GM10248 (cell line): ENCODE data around the gene MAP4K2.

ENCODE experiments used
- CTCF ChIA-PET: fragments of 300-600 bp; sonication (Branson Sonifier 250); formaldehyde crosslinking; extraction: SDS; loops from one replicate; lab custom pipeline; 2021; ENCODE audit warnings: antibody characterized with exemption; lab: Yijun Ruan, JAX
- POLR2A ChIA-PET: fragments of 350-650 bp; sonication (Branson Sonifier 250); formaldehyde crosslinking; extraction: SDS; loops from one replicate; lab custom pipeline; 2020; ENCODE audit warnings: antibody characterized with exemption; lab: Yijun Ruan, JAX
- DNase-seq: peaks from one replicate; pipeline ENCODE4 v3.0.0; 2012; ENCODE audit errors: extremely low spot score
- CTCF ChIP-seq: IDR thresholded peaks from 2 replicates; pipeline ENCODE4 v1.5.1; 2012; ENCODE audit warnings: mild to moderate bottlenecking, low read depth; ENCODE audit errors: extremely low read depth, missing control alignments, control extremely low read depth

The MAP4K2 gene

DNA sequence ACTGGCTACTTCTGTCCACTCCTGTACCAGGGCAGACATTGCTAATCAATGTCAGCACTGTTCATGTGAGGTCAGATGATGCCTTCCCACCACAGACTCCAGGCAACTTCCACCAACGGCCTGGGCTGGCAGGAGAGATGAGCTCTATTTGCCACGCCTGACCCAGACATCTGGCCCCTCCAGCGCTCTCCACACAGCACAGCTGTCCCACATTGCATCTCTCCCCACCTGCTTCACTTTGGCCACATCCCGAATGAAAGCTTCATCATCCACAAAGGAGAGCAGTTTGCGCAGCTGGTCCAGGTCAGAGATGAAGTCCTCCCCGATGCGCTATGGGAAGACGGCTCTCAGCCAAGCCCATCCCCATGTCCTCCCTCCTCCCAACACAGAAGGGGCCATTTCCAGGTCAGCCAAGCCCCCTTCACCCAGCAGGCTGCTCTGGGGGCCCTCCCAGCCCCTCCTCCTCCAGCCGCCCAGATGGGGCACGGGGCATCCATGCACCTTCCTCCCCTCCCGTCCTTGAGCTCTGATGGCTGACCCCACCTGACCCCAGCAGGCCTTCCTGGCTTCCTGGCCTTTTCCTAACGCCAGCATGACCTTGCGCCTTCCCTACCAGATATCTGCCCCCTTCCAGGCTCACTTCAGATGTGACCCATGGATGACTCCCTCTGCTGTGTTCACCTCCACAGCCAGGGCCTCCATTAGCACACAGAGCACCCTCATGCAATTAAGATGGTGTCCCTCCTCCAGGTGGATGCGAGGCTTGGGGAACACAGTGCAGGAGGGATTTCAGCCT lies 50.6 kb downstream of the MAP4K2 start:
- ChIA-PET CTCF (interaction anchor here (0.9 to 1.5 kb wide), 4 partner anchors 8 to 30 kb away, joined by 3 to 4 read pairs (median 3); partner anchors contain the start of genes NRXN2 and RASGRP2), POLR2A (no interaction called here)
- no peak for DNase-seq
- no peak for TF ChIP-seq CTCF

- POLR2A ChIA-PET = no interaction called here
- CTCF ChIA-PET = interaction anchor here (1.1 to 1.5 kb wide), 3 partner anchors 12 to 29 kb away, joined by 3 read pairs; partner anchors contain the start of gene NRXN2
- TF ChIP-seq CTCF = no peak
- DNase-seq = no peak
Measured at GRCh38 chr11:64751580-64751979, 51.4 kb downstream of the MAP4K2 start.

GRCh38 chr11:64751136-64751535 lies 51.9 kb downstream of the MAP4K2 start:
- CTCF ChIA-PET = interaction anchor here (1.3 to 1.5 kb wide), 3 partner anchors 9 to 29 kb away, joined by 3 read pairs; partner anchors contain the start of genes NRXN2 and PYGM
- POLR2A ChIA-PET = no interaction called here
- DNase-seq = no peak
- no peak for TF ChIP-seq CTCF

DNA sequence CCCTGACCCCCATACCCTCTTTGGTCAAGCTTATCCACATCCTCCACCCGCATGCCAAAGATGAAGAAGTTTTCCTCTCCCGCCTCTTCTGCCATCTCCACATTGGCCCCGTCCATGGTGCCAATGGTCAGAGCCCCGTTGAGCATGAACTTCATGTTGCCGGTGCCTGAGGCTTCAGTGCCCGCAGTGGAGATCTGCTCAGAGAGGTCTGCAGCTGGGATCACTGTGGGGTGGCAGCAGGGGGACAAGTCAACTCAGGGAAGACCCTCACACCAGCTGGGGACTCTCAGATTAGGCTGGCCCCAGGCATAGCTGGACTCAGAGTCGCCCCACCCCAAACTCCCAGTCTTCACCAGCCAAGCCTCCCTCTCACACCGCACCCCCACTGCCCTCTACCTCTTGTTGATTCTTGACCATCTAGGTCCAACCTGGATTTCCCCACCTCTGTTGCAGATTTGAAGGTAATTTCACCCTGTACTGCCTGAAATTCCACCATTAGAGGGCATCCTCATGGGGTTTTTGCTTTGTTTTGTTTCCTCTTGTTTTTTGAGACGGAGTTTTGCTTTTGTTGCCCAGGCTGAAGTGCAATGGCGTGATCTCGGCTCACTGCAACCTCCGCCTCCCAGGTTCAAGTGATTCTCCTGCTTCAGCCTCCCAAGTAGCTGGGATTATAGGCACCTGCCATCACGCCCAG lies 52.5 kb downstream of the MAP4K2 start:
- no peak for DNase-seq
- TF ChIP-seq CTCF = no peak
- ChIA-PET CTCF (interaction anchor here (1.3 to 1.5 kb wide), 3 partner anchors 9 to 28 kb away, joined by 3 read pairs; partner anchors contain the start of genes NRXN2 and PYGM), POLR2A (no interaction called here)

DNA sequence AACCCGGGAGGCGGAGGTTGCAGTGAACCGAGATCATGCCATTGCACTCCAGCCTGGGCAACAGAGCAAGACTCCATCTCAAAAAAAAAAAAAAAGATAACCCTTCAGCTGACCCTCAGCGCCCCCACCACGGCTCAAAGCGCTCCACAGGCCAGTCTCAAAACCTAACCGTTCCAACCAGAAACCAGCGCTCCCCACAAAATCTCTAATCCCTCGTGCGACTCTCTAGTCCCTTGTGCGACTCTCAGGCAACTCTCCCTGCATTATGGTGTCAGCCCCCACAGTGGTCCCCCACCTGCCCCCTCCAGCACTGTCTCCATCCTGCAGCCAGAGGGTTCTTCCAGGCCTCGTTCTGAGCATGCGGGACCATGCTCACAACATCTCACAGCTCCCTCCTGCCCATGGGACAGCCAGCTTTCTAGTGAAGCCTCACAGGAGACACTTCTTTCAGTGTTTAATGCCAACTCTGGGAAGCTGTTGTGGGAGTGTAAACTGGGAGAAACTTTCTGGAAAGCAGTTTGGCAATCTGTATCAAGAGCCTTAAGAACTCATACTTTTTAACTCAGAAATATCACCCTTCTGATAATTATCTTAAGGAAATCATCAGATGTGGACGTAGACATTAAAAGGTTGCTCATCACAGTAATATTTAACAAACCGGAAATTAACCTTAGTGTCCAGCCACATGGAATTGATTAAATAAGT lies 54.9 kb downstream of the MAP4K2 start:
- ChIA-PET CTCF (interaction anchor here (0.6 to 1.4 kb wide), 3 partner anchors 21 to 59 kb away, joined by 3 to 5 read pairs (median 3); no protein-coding TSS in a partner anchor), POLR2A (interaction anchor here (0.6 kb wide), 1 partner anchor 13 kb away, joined by 5 read pairs; no protein-coding TSS in a partner anchor)
- DNase-seq = no peak
- no peak for TF ChIP-seq CTCF

GRCh38 chr11:64746486-64746885 lies 56.5 kb downstream of the MAP4K2 start:
- DNase-seq = no peak
- POLR2A ChIA-PET = no interaction called here

More at GRCh38 chr11:64746486-64746885, 56.5 kb downstream of the MAP4K2 start:
- no peak for TF ChIP-seq CTCF
- CTCF ChIA-PET = interaction anchor here (1.0 to 1.6 kb wide), 3 partner anchors 11 to 58 kb away, joined by 4 to 7 read pairs (median 5); no protein-coding TSS in a partner anchor
